ENCODE measurements around the gene KLF4.
"Not testable (repeated sequence)": the region's sequence is repeated elsewhere in the genome, so short reads cannot be mapped to it uniquely, and the experiment has no call there.

KLF4 gene

DNA sequence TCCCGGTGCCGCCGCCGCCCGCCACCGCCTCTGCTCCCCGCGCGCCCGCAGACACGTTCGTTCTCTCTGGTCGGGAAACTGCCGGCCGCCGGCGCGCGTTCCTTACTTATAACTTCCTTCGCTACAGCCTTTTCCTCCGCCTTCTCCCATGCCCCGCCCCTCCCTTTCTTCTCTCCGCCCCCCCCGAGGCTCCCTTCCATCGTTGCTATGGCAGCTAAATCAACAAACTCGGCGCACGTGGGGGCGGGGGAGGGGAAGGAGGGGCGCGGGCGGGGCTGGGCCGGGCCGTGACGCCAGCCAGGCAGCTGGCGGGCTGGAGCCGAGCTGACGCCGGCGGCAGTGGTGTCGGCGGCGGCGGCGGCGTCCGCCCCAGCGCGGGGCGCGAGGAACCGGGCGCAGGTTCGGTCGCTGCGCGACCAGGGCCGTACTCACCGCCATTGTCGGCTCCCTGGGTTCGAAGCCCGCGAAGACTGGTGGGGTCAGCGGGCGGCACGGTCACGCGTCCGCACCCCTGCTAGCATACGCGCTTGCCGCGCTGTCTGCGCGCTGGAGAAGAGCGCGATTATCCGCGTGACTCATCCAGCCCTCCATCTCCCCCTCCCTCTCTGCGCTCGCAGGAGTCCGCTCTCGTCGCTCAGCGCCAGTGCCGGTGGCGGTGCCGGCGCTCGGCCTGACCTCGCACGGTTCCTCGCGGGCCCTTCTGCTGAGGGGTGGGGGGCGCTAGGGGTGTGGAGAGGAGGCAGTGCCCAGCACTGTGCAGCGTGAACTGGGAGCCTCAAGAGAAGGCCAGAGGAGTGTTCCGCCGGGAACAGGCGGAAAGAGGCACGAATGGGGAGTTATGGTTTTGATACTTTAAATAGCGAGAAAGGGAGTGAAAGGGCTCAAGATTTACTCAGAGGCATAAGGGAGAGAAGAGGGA, at the start of gene KLF4:
KLF4 (minus strand) TSS at position 83 of the 919 bp plus-strand sequence. CDS start 597 bp downstream, outside the sequence.
- DNase-seq (ENCODE audit: low spot score) = peak; percentile 91

DNA sequence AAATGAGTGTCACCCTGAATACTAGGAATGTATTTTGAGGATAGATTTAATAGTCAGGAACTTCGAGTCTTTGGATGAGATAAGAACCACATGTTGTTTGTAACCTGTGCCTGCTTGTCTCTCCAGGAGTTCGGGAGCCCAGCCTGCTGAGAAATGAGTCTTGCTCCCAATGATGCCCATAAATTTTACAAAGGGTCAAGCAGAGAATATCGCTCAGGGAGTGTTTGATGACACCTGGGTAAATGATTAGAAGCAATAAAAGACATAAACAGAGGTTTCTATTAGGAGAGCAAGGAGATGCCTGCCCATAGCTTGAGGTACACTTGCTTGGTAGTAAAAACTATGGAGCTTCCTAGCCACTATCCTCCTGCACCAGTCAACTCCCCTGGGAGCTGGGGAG, 46.9 kb upstream of the KLF4 start:
- DNase-seq (ENCODE audit: low spot score) = no peak

DNA sequence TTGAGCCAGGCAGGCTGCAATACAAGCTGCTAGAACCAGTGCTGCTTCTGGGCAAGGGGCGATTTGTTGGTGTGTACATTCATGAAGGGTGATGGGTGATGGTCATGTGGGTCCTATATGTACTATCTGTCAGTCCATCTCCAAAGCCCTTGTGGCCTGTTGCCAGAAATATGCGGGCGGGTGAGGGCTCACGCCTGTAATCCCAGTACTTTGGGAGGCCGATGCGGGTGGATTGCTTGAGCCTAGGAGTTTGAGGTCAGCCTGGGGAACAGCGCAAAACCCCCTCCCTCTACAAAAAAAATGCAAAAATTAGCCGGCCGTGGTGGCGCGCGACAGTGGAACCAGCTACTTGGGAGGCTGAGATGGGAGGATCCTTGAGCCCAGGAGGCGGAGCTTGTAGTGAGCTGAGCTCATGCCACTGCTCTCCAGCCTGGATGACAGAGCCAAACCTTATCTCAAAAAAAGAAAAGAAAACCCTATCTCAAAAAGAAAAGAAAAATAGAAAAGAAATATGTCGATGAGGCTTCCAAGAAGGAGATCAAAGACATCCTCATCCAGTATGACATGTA, 45.0 kb upstream of the KLF4 start:
- no peak for DNase-seq (ENCODE audit: low spot score)

DNA sequence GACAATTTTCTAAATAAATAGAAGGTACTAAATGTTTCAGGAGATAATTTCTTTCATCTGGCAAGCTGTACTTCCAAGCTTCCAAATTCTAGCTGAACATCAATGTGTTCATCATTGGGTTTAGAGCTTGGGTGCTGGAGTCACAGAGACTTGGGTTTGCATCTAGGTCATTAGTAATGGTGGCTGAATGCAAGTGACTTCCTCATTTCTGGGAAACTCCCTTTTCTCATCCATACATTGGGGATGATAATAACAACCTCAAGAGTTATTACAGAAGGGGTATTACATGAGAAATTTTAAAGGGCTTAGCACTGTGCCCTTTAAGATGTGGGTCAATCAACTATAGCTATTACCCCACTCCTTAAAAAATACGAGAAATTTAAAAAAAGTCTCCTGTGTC, 41.1 kb upstream of the KLF4 start:
- no peak for DNase-seq (ENCODE audit: low spot score)

DNA sequence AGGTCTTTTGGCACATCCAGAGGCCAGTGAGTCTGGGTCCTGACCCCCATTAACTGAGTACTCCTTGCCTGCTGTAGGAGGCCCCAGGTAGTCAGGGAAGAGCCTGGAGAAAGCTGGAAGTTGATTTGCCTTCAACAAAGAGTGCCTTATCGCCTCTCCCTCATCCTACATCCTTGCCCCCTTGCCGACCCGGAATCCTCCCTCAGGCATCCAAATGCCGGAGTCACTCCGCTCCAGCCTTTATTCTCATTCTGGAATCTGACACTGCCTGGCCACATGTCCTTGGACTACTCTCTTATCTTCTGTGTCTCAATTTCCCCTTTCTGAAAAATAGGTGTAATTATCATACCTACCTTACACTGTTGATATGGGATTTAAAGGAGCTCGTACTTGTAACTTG, 39.1 kb upstream of the KLF4 start:
- no peak for DNase-seq (ENCODE audit: low spot score)

GRCh38 chr9:107523539-107523938, 34.0 kb upstream of the KLF4 start:
- DNase-seq (ENCODE audit: low spot score) = no peak

DNA sequence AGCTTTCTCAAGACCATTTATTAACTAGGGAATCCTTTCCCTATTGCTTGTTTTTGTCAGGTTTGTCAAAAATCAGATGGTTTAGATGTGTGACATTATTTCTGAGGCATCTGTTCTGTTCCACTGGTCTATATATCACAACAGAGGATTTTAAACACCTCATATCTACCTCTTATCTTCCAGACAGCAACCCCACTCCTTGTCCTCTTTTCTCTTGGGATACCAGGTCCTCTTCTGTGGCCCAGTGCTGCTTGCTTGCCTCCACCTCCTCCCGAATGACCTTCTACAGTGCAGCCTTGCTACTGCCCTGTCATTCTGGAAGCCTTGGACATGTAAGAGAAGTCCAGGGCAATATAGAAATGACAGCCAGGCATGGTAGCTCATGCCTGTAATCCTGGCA, 30.6 kb upstream of the KLF4 start:
- DNase-seq (ENCODE audit: low spot score) = no peak

- no peak for DNase-seq (ENCODE audit: low spot score)
Measured at GRCh38 chr9:107518037-107518807, 28.7 kb upstream of the KLF4 start.

DNA sequence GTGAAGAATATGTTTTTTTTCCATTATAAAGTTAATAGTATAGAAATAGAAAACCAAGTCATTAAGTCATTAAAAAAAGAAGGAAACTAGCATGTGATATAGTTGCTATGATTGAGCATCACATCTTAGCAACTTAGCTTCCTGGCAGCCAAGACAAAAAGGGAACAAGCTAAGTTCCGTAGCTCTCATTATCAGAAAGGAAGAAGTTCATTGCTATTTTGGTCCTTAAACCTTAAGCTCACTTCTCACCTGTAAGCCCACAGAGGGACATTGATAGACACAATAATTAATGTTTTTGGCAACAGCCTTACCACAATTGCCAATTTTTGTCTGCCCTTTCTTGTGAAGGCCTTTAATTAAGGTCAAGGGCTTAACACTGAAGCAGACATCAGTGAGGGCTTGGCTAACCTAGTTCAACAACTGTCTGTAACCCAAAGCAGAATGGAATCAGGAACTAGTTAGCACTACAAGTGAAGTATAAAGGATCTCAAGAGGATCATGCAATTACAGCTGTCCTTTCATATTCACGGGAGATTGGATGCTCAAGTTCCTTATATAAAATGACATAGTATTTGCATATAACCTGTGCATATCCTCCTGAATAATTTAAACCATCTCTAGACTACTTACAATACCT, 24.0 kb upstream of the KLF4 start:
- no peak for DNase-seq (ENCODE audit: low spot score)

DNA sequence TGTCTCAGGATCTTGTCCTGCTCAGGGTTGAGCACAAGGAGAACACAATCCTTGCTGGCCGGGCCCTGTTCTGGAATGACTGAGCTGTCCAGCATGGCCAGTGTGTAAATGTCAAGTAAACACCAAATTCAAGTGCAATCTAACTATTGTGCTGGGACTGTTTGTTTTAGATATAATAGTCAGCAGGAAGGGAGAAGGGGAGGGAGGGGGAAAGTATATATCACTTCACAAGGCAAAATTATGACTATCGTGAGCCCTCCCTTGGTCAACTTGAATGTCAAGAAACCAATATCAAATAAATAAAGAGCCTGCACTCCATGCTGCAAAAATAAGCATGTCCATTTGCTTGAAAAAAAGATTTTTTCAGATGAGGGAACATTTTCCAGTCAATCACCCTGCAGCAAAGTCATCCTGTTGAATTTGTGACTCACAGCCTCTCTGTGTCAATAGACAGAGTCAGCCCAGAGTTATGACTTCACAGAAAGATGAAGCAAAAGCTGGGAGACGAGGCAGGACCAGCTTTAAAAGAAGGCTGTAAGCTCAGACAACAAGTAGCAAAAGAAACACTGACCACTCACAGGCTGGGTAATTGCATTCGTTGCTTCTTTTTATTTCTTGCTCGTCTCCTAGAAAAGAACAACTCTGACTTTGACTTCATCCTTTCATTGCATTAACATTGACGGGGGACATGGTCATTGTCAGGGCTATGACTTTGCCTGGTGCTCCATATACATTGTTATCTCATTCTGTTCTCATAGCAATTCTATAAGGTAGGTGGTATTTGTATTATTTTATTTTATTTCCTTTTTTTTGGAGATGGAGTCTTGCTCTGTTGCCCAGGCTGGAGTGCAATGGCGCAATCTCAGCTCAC, 15.3 kb upstream of the KLF4 start:
- peak; percentile 67 for DNase-seq (ENCODE audit: low spot score)

DNA sequence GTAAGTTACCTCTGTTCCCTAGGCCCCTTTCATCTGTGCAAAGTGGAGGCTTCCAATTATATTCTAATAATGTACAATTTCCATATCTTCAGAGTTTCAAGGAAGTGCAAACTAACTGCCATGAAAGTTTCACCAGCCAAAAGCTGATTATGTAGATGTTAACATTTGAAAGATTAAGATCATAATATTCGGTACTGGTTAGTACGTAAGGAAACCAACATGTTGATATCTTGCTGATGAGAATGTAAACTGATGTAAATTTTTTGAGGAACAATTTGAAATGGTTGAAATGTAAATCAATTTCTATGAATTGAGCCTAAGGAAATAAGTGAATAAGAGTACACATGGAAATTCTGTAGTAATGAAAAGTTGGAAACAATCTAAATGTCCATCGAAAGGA, 12.9 kb upstream of the KLF4 start:
- DNase-seq (ENCODE audit: low spot score) = no peak

- not testable (repeated sequence) for DNase-seq (ENCODE audit: low spot score)
Measured at GRCh38 chr9:107500421-107501200, 11.0 kb upstream of the KLF4 start.

DNA sequence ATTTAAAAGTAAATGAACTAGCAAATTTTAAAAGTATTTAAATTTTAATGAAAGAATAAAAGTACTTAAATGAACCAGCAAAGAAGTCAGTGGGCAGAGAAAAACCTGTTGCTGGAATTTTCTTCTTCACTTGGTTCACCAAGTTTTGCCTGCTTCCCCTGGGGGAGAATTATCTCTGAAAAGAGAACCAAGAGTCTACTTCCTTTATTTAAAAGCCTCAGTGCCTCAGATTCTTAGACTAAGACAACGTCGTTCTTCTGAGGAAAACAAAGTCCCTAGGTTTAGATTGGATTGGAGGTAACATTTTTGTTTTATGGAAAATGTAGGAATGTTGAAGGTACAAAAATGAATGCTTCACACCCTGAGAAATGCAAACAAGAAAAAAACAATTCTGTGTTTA, 7.4 kb upstream of the KLF4 start:
- no peak for DNase-seq (ENCODE audit: low spot score)

- peak; percentile 39 for DNase-seq (ENCODE audit: low spot score)
Measured at GRCh38 chr9:107492381-107492970, 2.9 kb upstream of the KLF4 start.

DNA sequence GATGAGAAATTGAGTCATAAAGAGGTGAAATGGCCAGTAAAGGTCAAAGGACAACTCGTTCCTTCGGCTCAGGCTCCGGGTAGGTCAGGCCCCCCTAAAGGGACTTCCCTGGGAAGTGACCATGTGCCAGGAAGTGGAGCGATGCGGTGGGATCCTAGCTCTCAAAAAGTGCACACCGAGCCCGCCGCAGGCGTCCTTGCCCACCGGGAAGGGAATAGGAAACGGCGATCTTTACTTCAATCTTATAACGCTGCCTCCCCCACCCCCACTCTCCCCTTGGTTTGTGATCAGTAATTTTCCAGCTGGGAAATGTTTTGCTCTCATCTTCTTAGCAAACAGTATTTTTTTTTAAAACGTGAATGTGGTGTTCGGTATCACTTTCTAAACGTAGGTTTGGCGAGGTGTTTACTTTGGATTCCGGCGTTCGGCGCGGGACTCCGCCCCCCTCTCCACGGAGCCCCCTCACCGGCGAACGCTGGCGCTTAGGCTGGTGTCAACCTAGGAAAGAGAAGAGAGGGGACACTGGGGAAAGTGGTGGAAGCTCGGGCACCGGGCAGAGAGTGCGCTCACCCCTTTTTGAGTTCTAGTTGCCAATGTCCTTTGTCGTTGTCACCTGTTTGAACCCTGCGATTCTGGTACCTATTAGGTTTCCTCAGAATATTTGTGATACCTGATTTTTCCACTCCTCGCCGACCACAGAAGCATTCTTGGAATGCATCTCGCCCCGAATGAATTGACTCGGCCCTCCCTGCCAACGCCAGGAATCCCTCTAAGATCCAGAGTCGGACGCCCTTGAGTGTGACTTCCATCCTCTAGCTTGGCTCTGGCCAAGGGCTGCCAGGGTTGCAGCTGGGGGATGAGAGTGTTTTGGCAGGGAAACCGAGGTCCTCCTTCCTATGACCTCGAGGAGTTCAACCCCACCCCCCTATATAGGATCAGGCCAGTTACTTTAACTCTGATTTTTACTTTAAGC, 1.8 kb upstream of the KLF4 start:
- no peak for DNase-seq (ENCODE audit: low spot score)

- not testable (repeated sequence) for DNase-seq (ENCODE audit: low spot score)
Measured at GRCh38 chr9:107490606-107490970, 1.0 kb upstream of the KLF4 start.

DNA sequence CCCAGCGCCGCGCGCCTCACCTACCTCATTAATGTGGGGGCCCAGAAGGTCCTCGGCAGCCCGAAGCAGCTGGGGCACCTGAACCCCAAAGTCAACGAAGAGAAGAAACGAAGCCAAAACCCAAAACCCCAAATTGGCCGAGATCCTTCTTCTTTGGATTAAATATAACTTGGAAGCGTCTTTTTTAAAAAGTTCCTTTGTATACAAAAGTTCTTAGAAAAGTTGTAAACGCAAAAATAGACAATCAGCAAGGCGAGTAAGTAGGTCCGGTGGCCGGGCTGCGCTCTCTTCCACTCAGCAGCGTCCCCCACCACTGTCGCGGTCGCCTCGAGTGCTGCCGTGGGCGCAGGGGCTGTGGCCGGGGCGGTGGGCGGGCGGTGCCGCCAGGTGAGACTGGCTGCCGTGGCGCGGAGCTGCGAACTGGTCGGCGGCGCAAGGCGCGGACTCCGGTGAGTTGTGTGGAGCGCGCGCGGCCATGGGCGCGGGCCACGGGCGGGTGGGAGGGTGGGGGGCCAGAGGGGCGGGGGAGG, 360 bp downstream of the KLF4 start:
- no peak for DNase-seq (ENCODE audit: low spot score)

GRCh38 chr9:107488375-107489143, 1.0 kb downstream of the KLF4 start:
- DNase-seq (ENCODE audit: low spot score) = peak; percentile 40
